GM19238 (cell line): Measurements from ENCODE around the gene EDN3.
"Not testable (repeated sequence)": the region's sequence is repeated elsewhere in the genome, so short reads cannot be mapped to it uniquely, and the experiment has no call there.

ENCODE experiments used
- DNase-seq: peaks from one replicate; pipeline ENCODE4 v3.0.0; 2011; ENCODE audit warnings: low spot score; ENCODE audit not compliant: insufficient read length

EDN3 gene

DNA sequence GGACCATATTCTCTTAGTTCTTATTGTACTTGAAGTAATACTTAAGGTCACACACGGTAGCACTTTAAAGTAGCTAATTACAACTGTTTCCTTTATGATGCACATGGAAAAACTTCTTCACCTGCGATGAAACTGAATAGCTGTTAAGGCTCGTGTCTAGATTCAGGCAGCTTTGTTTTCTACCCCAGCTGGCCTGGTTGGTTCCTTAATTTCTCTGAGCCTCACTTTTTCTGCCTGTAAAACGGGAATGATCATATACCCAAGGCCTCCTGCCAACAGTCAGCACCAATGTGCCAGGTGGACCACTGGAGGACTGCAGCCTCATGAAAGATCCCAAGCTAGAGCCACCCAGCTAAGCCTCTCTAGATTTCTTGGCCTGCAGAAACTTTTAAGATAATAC, 35.0 kb downstream of the EDN3 start:
- DNase-seq, result no peak

DNA sequence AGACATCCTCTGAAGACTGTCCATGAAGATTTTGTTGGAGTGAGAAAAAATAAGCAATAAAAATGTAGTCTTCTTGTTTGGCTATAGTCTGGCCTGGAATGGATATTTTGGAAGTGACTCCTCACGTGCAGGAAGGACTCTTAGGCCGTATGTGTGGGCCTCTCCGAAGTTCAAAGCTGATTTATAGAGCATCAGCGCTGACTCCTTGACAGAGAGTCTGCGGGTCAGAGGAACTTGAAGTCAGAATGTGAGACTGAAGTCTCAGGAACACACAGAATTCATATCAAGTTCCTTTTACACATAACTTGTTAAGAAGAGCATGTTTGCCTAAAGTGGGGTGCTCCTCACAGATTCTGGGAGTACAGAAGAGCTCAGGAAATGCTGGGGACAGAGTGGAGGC, 36.1 kb downstream of the EDN3 start:
- DNase-seq, result no peak

- not testable (repeated sequence) for DNase-seq
These were observed 38.0 kb downstream of the EDN3 start for GRCh38 chr20:59338444-59338843.

DNA sequence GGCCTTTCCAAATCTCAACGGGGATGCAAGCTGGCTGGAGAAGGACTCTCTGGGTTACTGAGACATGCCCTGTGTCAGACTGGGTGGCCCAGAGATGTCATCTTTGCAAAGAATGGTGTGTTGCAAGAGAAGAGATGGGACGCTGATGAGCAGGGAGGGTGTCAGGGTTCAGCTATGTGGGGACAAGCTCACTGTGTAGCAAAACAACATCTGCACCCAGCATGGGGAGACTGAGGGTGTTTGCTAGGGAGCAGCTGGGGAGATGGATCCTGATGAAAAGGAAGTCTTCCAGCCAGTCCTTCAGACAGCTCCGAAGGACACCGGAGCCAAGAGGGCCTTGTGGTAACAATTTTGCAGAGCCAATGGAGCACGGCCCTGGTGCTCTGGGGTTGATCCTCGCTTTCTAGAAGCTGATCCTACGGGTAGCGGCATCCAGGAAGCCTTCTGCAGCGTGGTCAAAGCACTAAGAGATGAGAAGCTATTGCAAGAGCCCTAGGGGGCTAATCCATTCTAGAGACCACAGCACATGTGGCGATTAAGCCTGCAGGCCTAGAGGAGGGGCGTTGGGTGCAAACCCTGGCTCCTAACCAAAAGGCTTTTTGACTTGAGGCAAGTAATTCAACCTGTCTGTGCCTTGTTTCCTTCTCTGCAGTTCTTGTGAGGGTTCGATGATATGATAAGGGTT, 39.9 kb downstream of the EDN3 start:
- DNase-seq, result no peak

- DNase-seq, result not testable (repeated sequence)
These were observed 41.0 kb downstream of the EDN3 start for GRCh38 chr20:59341285-59342022.

GRCh38 chr20:59342023-59342957, 41.9 kb downstream of the EDN3 start:
- DNase-seq, result no peak

DNA sequence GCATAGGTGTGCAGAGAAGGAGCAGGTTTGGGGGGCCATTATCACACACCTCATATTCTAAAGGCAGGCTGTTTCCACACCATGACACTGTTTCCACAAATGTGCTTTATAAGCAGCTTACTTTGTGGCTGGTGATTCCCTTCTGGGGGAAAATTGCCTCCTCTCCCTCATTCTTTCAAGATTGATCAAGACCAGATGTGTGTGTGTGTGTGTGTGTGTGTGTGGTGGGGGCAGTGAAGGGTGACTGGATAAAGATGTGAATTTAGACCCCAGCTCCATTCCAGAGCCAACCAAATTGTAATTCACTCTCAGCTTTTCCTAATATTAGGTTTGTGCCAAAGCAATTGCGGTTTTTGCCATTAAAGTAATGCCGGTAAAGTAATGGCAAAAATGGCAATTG, 45.6 kb downstream of the EDN3 start:
- no peak for DNase-seq

DNA sequence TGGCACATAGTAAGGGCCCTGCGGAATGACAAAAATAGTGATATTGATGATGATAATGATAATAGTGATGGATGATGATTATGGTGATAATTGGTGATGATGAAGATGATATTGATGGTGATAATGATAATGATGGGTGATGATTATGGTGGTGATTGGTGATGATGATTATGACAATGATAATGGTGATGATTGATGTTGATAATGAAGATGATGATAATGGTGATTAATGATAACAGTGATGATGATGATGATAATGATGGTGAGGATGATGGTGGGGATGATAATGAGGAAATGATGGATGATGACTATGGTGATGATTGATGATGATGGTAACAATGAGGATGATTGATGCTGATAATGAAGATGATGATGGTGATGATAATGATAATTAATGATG, 48.9 kb downstream of the EDN3 start:
- no peak for DNase-seq

GRCh38 chr20:59350330-59351156, 50.1 kb downstream of the EDN3 start:
- no peak for DNase-seq

- no peak for DNase-seq
These were observed 51.0 kb downstream of the EDN3 start for GRCh38 chr20:59351157-59352040.

DNA sequence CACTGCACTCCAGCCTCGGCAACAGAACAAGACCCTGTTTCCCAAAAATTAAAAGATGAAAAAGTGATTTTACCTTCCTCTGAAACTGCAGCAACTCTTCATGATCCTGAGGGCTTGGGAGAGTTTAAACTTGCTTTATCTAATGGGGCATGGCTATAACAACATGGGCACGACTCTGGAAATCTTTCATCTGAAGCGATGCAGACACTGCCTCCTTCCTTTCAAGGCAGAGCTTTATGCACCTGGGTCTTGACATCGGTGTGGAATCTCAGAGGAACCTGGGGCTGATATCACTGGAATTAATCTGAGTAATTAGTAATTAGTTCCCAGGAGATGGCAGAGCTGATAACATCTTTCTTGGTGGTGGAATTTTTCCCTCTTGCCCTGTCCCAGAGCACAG, 52.1 kb downstream of the EDN3 start:
- DNase-seq, result no peak

- no peak for DNase-seq
These were observed 52.6 kb downstream of the EDN3 start for GRCh38 chr20:59352990-59353389.

- DNase-seq, result no peak
These were observed 54.0 kb downstream of the EDN3 start for GRCh38 chr20:59354460-59354859.

DNA sequence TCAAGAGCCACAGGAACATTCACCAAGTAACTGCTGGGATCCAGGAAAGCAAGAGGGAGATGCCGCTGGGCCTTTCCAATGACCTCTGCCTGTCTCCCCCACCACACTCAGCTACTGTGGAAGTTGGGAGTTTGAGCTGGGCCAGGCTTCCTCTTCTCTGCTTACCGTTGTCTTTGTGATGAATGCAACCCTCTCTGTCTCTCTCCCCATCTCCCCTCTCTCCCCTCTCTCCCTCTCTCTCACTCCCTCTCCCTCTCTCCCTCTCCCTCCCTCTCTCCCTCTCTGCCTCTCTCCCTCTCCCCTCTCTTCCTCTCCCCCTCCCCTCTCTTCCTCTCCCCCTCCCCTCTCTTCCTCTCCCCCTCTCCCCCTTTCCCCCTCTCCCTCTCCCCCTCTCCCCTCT, 54.8 kb downstream of the EDN3 start:
- no peak for DNase-seq

DNA sequence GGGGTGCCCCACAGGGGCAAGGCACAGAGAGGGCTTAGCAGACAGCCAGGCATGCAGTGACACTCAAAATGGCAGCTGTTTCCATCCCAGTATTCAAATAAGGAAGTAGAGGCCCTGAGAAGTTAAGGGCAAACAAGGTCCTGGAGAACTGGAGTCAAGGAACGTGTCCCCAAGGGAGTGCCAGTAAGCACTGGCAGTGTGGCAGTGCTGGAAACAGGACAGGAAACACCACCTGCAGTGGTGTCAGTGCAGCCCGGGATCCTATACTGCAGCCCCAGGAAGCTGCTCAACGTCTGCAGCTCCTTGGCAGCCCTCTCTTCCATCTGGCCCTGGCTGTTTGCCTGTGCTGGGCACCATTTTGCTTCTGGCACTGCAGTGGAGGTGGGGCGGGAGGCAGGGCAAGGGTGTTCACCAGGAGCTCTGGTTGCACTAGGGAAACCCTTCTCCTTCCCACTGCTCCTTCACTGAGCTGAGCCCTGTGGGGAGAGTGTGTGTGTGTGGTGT, 56.3 kb downstream of the EDN3 start:
- DNase-seq, result no peak

GRCh38 chr20:59358793-59359192, 58.4 kb downstream of the EDN3 start:
- not testable (repeated sequence) for DNase-seq

DNA sequence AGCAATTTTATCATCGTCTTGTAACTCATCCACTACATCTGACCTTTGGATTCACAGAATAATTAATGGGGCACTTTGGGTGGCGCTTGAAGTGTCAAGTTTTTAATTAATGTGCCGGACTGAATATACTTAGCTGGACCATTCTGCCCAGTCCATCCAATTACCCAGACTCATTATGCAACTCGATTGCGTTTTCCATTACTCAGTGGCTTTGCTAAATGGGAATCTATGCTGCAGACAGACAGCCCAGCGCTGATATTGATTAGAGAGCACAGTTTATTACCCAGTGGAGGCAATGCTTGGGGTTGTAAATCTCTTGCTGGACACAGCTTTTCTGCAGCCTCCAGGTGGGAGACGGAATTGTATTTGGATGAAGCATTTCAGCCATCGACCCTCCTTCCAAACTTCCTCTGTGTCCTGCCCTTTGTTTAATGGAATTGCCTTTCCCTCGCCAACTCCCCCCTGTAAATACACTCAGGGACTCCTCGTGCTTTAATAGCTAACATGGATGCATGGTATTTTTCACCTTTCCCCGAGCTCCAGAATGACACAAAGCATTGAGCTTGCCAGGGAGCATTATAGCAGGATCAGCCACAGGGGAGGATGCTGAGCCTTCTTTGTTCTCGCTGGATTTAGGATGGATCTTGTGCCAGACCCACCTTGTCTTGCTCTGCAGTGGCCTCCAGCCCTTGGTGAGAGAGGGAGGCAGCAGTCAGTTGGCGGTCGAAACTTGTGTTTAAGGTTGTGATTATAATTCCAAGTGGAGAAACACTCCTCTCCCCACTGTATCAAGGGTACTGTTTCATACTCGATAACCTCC, 59.7 kb downstream of the EDN3 start:
- DNase-seq, result no peak

GRCh38 chr20:59360934-59361333, 60.5 kb downstream of the EDN3 start:
- no peak for DNase-seq

GRCh38 chr20:59361411-59361810, 61.0 kb downstream of the EDN3 start:
- DNase-seq, result no peak
